IPS DF 6.9 (cell line): ENCODE data around the gene CMC2.

Experiments used
- DNase-seq: peaks from one replicate; pipeline ENCODE4 v3.0.0-alpha.2; 2013; ENCODE audit warnings: low read depth, low spot score
- H3K27ac ChIP-seq: one replicate; pipeline ENCODE4 v1.5.1; 2013; ENCODE audit warnings: low read length, control low read depth
- H3K27me3 ChIP-seq: 2 replicates; pipeline ENCODE4 v1.6.1; 2013; ENCODE audit warnings: mild to moderate bottlenecking, low read length; ENCODE audit not compliant: control insufficient read depth, insufficient read depth
- H3K36me3 ChIP-seq: 2 replicates; pipeline ENCODE4 v1.6.1; 2013; ENCODE audit warnings: low read length; ENCODE audit not compliant: control insufficient read depth, insufficient read depth
- H3K4me1 ChIP-seq: 2 replicates; pipeline ENCODE4 v1.6.1; 2013; ENCODE audit warnings: low read length; ENCODE audit not compliant: control insufficient read depth, insufficient read depth
- H3K4me3 ChIP-seq: 2 replicates; pipeline ENCODE4 v1.5.1; 2013; ENCODE audit warnings: mild to moderate bottlenecking, low read length
- H3K9me3 ChIP-seq: 2 replicates; pipeline ENCODE4 v1.6.1; 2013; ENCODE audit warnings: low read length, inconsistent platforms; ENCODE audit not compliant: control insufficient read depth, insufficient read depth
- WGBS: extraction: QIAGEN DNeasy Blood & Tissue Kit; methylation state at CpG from one replicate; pipeline ENCODE4 v1.1.7; 2013; ENCODE audit warnings: mixed read lengths, missing lambda C conversion rate; ENCODE audit not compliant: insufficient read length, insufficient coverage; 5-methylcytosine and 5-hydroxymethylcytosine counted together

The CMC2 gene

DNA sequence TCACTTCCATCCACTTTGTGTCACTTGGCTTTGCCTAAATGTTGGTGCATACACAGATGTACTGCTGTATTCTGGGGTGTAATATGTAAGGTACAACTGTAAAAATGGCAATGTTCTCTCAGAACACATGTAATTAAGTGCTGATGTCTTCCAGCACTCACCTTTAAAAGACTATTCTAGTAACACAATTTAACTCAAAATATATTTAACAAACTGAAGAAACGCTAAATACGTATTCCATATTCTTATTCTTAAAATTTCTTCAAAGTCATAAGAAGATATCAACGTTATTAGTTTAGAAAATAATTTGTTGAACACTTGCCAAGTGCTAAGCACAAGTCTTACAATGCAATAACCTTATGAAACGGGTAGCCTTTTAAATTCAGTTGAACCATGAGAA, 3.6 kb downstream of the CMC2 start:
- no peak for DNase-seq
- Histone ChIP-seq H3K4me3 (no peak overlapping the region), H3K4me1 (peaks cover 2% of the 10 kb centered on the region; the same call in 1 of the 2 replicates), H3K27me3 (no peaks in the 10 kb centered on the region), H3K36me3 (no peaks in the 10 kb centered on the region), H3K27ac (no peak overlapping the region), H3K9me3 (no peaks in the 10 kb centered on the region)
- WGBS, result 100% methylated on average over 3 of the region's 4 CpGs

DNA sequence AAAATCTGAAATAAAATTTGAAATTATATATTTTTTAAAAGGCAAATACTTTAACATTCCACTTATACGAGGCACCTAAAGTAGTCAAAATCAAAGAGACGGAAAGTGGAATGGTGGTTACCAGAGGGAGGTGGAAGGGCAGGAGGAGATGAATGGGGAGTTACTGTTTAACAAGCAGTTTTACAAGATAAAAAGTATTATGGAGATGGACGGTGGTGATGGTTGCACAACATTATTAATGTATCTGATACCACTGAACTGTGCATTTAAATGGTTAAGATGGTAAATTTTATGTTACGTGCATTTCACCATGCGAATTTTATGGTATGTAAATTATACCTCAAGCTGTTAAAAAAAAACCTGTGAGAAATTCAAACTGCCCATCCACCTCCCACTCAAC, 5.4 kb downstream of the CMC2 start:
- Histone ChIP-seq H3K27ac (no peak overlapping the region), H3K36me3 (no peaks in the 10 kb centered on the region), H3K4me3 (no peak overlapping the region), H3K27me3 (no peaks in the 10 kb centered on the region), H3K9me3 (no peaks in the 10 kb centered on the region), H3K4me1 (peaks cover 2% of the 10 kb centered on the region; the same call in 1 of the 2 replicates)
- WGBS, result no CpG with 5 or more reads among the region's 5 CpGs
- DNase-seq, result no peak

DNA sequence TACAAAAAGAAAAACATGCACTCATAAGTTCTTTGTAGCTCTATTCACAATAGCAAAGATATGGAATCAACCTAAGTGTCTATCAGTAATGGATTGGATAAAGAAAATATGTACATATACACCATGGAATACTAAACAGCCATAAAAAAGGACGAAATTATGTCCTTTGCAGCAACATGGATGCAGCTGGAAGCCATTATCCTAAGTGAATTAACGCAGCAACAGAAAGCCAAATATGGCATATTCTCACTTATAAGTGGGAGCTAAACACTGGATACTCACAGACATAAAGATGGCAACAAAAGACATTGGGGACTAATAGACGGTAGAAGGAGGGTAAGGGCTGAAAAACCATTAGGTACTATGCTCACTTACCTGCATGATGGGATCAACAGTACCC, 5.8 kb downstream of the CMC2 start:
- no peak for DNase-seq
- Histone ChIP-seq H3K27me3 (no peaks in the 10 kb centered on the region), H3K27ac (no peak overlapping the region), H3K4me3 (no peak overlapping the region), H3K9me3 (no peaks in the 10 kb centered on the region), H3K4me1 (peaks cover 2% of the 10 kb centered on the region; the same call in 1 of the 2 replicates), H3K36me3 (no peaks in the 10 kb centered on the region)
- WGBS, result no CpG with 5 or more reads among the region's 3 CpGs

DNA sequence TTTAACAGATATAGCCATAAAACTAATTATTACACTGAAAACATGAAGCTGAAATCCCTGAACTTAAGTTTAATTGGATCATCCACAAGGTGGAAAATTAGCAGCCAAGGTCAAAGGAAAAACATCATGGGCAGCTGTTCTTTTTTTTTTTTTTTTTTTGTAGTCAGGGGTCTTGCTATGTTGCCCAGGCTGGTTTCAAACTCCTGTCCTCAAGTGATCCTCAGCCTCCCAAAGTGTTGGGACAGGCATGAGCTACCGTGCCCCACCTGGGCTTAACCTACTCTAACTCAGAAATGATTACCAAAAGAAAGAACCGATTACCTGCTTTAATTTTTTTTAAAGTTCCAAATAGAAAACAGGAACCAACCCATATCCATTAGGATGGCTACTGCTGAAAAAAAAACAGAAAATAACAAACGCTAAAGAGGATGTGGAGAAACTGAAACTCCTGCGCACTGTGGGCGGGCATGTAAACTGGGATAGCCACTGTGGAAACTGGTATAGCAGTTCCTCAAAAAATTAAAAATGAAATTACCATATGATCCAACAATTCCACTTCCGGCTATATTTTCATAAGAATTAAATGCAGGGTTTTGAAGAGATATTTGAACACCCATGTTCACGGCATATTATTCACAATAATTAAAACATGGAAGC, 8.6 kb downstream of the CMC2 start:
- DNase-seq, result no peak
- H3K27me3 ChIP-seq, result no peaks in the 10 kb centered on the region
- H3K9me3 ChIP-seq, result no peaks in the 10 kb centered on the region
- no peaks in the 10 kb centered on the region for H3K36me3 ChIP-seq
- no CpG with 5 or more reads among the region's 7 CpGs for WGBS
- no peak overlapping the region for H3K4me3 ChIP-seq
- H3K4me1 ChIP-seq, result no peaks in the 10 kb centered on the region
- no peak overlapping the region for H3K27ac ChIP-seq

DNA sequence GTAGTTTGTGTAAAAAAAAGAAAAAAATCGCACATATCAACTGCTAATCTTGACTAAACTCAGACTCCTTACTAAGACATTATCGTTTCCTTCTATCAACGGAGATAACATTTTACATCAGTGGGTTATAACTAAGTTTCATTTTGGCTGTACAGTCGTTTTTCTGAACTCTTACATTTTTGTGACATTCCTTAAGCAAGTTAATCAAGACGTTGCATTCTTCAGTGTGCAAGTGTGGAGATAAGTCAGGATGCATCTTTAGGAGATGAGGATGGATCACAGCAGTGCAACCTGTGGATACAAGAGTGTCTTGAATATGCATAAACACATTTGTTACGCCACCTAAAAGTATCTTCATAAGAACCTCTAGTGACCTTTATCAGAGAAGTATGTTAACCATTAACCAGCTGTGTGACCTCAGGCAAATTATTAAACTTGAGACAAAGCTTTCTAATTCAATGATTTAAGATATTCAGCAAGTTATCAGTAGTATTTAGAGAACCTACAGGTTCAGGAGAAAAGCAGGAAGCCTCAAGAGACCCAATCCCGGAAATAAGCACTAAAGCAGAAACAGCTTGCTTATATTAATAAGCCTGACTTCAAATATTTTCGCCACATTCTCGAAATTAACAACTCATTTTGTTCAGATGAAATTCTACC, 9.4 kb downstream of the CMC2 start:
- WGBS, result no CpG with 5 or more reads among the region's 9 CpGs
- Histone ChIP-seq H3K27ac (no peak overlapping the region), H3K27me3 (no peaks in the 10 kb centered on the region), H3K36me3 (no peaks in the 10 kb centered on the region), H3K9me3 (no peaks in the 10 kb centered on the region), H3K4me1 (no peaks in the 10 kb centered on the region), H3K4me3 (no peak overlapping the region)
- DNase-seq, result no peak

DNA sequence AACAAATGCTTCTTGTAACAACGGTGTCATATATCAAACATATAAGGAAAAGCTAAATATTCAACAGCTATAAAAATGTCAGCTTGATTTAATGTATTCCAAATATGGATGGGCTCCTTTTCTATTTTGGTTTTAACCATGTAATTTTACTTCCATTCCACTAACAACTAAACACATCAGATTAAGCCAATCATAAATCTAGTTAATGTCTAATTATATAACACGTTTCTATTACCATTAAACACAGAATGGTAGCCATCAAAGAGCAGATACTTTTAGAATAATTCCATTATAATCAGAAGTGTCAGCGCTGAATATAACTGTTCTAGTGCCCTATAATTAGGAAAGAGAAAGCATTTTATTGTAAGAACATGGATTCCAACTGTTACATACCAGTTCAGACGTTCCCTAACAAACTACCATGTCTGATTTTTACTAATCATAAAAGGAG, 10.0 kb downstream of the CMC2 start:
- no peaks in the 10 kb centered on the region for H3K36me3 ChIP-seq
- H3K9me3 ChIP-seq, result no peaks in the 10 kb centered on the region
- no peak overlapping the region for H3K27ac ChIP-seq
- H3K27me3 ChIP-seq, result no peaks in the 10 kb centered on the region
- no peak overlapping the region for H3K4me3 ChIP-seq
- no peaks in the 10 kb centered on the region for H3K4me1 ChIP-seq
- DNase-seq, result no peak
- whole genome bisulfite sequencing, result 100% methylated on average over 1 of the region's 4 CpGs

DNA sequence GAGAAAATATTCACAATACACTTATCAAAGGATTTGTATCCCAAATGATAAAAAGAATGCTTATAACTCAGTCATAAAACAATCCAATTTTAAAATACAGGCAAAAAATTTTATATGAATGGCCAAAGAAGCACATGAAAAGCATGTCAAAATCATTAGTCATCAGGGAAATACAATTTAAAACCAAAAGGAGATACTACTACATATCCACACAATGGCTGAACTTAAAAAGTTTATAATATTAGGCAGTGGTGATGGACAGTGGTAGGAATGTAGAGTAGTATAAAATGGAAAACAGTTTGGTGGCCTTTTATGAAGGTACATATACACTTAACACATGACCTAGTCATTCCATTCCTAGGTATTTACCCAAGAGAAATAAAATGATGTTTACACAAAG, 12.2 kb downstream of the CMC2 start:
- no peaks in the 10 kb centered on the region for H3K9me3 ChIP-seq
- no peak for DNase-seq
- H3K4me1 ChIP-seq, result no peaks in the 10 kb centered on the region

DNA sequence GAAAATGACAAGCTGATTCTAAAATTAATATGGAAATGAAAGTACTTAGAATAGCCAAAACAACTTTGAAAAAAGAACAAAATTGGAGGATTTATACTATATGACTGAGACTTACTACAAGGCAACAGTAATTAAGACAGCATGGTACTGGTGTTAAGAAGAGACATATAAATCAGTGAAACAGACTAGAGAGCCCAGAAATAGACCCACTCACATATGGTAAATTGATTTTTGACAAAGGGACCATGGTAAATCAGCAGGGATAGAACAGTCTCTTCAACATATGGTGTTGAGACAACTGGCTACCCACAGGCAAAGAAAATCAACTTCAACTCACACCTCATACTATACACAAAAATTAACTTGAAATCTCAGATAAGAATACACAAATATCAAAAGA, 12.9 kb downstream of the CMC2 start:
- no peaks in the 10 kb centered on the region for H3K4me1 ChIP-seq
- H3K36me3 ChIP-seq, result no peaks in the 10 kb centered on the region
- no peaks in the 10 kb centered on the region for H3K9me3 ChIP-seq
- no peak overlapping the region for H3K27ac ChIP-seq
- H3K27me3 ChIP-seq, result no peaks in the 10 kb centered on the region
- DNase-seq, result no peak
- H3K4me3 ChIP-seq, result no peak overlapping the region

More for the DNA sequence above, 12.2 kb downstream of the CMC2 start:
- no peaks in the 10 kb centered on the region for H3K27me3 ChIP-seq
- no peak overlapping the region for H3K4me3 ChIP-seq
- no peaks in the 10 kb centered on the region for H3K36me3 ChIP-seq
- no peak overlapping the region for H3K27ac ChIP-seq

DNA sequence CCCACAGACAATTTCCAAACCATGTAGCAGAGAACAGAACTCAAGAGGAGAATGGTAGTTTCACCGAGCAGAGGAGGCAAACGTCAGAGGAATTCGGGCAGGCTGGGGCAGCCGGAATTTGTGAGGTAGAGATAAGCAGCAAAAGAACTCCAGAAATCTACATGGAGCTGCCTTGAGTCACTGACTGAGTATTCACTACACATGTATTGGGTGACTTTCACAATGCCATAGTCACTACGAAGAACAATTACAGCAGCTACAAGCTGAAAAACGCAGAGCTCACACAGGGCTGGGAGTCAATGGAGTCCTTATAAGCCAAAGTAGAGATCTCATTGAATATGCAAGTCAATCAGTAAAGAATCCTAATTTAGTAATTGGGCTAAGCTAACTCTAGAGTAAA, 13.4 kb downstream of the CMC2 start:
- DNase-seq, result no peak
- WGBS, result no CpG with 5 or more reads among the region's 6 CpGs
- no peak overlapping the region for H3K4me3 ChIP-seq
- no peak overlapping the region for H3K27ac ChIP-seq
- H3K4me1 ChIP-seq, result no peaks in the 10 kb centered on the region
- H3K27me3 ChIP-seq, result no peaks in the 10 kb centered on the region
- H3K9me3 ChIP-seq, result no peaks in the 10 kb centered on the region
- H3K36me3 ChIP-seq, result no peaks in the 10 kb centered on the region

DNA sequence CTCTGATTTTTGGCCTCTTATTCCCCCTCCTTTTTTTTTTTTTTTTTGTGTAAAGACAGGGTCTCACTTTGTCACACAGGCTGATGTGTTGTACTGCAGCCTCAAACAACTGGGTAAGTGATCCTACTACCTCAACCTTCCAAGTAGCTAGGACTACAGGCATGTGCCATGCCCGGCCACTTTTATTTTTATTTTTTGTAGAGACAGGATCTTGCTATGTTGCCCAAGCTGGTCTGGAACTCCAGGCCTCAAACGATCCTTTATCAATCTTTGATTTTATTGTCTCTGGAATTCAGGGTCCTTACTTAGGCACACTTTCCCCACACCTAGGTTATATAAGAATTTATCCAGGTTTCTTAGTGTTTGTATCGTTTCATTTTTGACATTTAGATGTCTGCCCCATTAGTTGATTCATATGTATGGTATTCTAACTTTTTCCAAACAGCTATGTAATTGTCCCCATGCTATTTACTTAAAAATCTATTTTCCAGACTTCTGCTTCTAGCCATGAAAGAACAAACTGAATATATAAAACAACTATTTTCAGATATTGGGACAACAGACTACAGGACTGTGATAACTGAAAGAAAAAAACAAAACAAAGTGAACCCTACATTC, 13.9 kb downstream of the CMC2 start:
- Histone ChIP-seq H3K4me1 (no peaks in the 10 kb centered on the region), H3K27me3 (no peaks in the 10 kb centered on the region), H3K36me3 (no peaks in the 10 kb centered on the region), H3K9me3 (no peaks in the 10 kb centered on the region), H3K27ac (no peak overlapping the region), H3K4me3 (no peak overlapping the region)
- no CpG with 5 or more reads among the region's 3 CpGs for WGBS
- no peak for DNase-seq
